Diencephalon (tissue), 1 donor: Measurements from ENCODE around the gene HERC4. TPM values are rescaled to one million over a fixed set of nuclear protein-coding genes. Genes with fewer than 3 reads are reported as not detected.

Experiments
- small RNA-seq: library from RNA; depleted of rRNA; stranded (forward); fragments of <200 nt; gene quantifications from one replicate; pipeline ENCODE3, GENCODE V24; 2014
- total RNA-seq: library from RNA; depleted of rRNA; stranded (reverse); fragments of >200 nt; gene quantifications from one replicate; pipeline ENCODE4 v1.2.3, GENCODE V29; 2014

Gene HERC4, protein sequence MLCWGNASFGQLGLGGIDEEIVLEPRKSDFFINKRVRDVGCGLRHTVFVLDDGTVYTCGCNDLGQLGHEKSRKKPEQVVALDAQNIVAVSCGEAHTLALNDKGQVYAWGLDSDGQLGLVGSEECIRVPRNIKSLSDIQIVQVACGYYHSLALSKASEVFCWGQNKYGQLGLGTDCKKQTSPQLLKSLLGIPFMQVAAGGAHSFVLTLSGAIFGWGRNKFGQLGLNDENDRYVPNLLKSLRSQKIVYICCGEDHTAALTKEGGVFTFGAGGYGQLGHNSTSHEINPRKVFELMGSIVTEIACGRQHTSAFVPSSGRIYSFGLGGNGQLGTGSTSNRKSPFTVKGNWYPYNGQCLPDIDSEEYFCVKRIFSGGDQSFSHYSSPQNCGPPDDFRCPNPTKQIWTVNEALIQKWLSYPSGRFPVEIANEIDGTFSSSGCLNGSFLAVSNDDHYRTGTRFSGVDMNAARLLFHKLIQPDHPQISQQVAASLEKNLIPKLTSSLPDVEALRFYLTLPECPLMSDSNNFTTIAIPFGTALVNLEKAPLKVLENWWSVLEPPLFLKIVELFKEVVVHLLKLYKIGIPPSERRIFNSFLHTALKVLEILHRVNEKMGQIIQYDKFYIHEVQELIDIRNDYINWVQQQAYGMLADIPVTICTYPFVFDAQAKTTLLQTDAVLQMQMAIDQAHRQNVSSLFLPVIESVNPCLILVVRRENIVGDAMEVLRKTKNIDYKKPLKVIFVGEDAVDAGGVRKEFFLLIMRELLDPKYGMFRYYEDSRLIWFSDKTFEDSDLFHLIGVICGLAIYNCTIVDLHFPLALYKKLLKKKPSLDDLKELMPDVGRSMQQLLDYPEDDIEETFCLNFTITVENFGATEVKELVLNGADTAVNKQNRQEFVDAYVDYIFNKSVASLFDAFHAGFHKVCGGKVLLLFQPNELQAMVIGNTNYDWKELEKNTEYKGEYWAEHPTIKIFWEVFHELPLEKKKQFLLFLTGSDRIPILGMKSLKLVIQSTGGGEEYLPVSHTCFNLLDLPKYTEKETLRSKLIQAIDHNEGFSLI
- total RNA-seq: 81.7 TPM

GRCh38 chr10:68074775-68075549 lies at the start of gene HERC4:
Gene HERC4 (minus strand): TSS chr10:68075283. CDS start chr10:68073108, 2,175 bp downstream.

DNA sequence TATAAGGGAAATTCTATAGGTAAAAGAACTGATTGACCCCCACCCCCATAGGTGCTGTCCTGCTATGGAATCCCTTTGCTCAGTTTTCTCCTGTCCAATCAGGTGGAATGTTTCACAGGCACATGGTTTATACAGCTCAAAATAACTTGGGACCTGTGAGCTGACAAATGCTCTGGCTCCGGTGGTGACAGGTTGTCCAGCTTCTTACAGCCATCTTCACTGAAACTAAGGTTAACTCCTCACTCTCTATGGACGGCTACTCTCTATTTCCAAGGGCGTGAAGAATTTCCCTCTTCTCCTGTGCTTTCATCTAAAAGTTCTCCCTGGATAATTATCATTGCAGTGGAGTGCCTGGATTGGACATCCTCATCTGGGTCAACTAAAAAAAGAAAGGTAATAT lies 34.2 kb upstream of the HERC4 start, which contains the start of gene MYPN:
Gene MYPN, plus strand, starts transcription at position 158 of the 400 bp plus-strand sequence. CDS start 11,951 bp downstream, outside the sequence.

DNA sequence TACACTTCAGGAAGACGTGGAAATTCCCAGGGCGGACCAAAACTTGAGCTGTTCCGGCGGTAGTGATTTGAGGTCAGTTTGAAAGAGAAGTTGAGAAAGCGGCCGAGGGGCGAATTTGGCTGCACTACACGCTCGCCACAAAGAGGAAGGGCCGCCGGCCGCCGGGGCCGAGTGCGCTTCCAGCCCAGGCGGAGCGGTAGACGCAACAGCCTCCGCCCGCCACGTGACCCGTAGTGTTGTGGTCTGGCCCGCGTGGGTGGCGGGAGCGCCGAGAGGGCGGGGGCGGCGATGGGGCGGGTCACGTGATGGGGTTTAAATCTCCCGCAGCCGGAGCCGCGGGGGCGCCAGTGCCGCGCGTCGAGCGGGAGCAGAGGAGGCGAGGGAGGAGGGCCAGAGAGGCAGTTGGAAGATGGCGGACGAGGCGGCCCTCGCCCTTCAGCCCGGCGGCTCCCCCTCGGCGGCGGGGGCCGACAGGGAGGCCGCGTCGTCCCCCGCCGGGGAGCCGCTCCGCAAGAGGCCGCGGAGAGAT lies 190.7 kb downstream of the HERC4 start, which contains the start of gene SIRT1:
Gene SIRT1, plus strand, starts transcription at position 344 of the 529 bp plus-strand sequence. Its CDS starts 66 bp downstream, at position 410.

Small RNA genes within 50 kb of the gene (small RNA-seq; reads per million reads assigned to genes)
- not detected for gene RN7SL220P

Other genes starting within 250 kb of the HERC4 start
- 25.6 TPM for gene DNAJC12, start 237.1 kb downstream of the HERC4 start, total RNA-seq
- gene SIRT1, start 190.6 kb downstream of the HERC4 start, total RNA-seq: 33.0 TPM
- not detected for gene MYPN, start 34.2 kb upstream of the HERC4 start, total RNA-seq
- gene ATOH7, start 156.8 kb upstream of the HERC4 start, total RNA-seq: 0.69 TPM